Cardiac fibroblast (primary cell): ENCODE measurements around the gene CRYBA4.

Experiments used
- DNase-seq, 2 donors: peaks; one replicate each; pipeline versions ENCODE4 v3.0.0 to v3.0.0-alpha.2; 2010; ENCODE audit warnings: low read depth in 2 of 2
- H3K4me3 ChIP-seq, 2 donors: replicated peaks in 1 of 2; 1 replicate in 1 of 2; 2 replicates in 1 of 2; pipeline ENCODE4 v1.5.1; 2011; ENCODE audit warnings: low read depth in 2 of 2, low read length in 2 of 2, mild to moderate bottlenecking in 2 of 2, moderate library complexity in 1 of 2
- CTCF ChIP-seq: IDR thresholded peaks from one replicate; pipeline ENCODE4 v1.5.1; 2011; ENCODE audit warnings: low read depth, mild to moderate bottlenecking, low read length, inconsistent platforms

The CRYBA4 gene

DNA sequence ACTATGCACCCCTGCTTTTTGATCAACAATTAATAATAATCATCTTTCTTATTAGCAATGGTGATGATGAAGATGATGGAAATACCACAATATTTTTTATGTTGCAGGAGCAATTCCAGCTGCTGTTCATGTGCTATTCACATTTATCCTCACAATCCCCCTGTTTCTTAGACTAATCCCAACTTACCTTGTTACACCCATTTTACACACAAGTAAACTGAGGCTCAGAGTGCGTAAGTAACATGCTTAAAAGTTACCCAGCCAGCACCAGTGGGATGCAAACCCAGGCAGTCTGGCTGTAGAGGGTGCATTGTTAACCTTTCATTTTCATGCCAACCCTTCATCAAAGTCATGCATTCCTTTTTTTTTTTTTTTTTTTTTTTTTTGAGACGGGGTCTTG is 1.6 kb upstream of the CRYBA4 start:
- H3K4me3 ChIP-seq, result no peak overlapping the region
- no peak for TF ChIP-seq CTCF
- no peak for DNase-seq

DNA sequence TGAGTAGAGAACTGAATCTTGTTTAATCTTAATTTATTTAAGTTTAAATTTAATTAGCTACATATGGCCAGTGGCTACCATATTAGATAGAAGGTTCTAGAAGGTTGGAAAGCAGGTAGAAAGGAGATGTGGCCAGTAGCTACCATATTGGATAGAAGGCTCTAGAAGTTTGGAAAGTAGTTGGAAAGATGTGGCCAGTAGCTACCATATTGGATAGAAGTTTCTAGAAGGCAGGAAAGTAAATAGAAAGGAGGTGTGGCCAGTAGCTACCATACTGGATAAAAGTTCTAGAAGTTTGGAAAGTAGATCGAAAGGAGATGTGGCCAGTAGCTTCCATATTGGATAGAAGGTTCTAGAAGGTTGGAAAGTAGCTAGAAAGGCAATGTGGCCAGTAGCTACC is 2.2 kb downstream of the CRYBA4 start:
- no peak for TF ChIP-seq CTCF
- DNase-seq, result no peak
- no peak overlapping the region for H3K4me3 ChIP-seq

DNA sequence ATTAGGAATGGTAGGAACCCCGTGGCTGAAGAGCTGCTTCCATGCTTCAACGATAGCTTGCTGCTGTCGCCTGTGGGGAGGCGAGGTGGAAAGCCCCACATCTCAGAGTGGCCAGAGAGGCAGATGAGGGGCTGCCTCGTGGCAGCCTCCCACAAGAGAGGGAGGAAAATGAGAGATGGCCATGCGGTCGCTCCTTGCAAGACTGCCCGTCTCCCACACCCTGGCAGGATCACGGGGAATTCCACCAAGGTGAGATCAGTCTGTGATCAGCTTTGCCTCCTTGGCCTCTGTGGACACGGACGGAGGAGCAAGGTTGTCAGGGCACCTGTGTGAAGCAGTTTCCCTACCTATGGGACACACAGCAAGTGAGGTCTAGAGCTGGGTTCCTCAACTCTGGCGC is 3.0 kb downstream of the CRYBA4 start:
- no peak for TF ChIP-seq CTCF
- DNase-seq, result no peak
- H3K4me3 ChIP-seq, result no peak overlapping the region

GRCh38 chr22:26629988-26630761 is 8.4 kb downstream of the CRYBA4 start:
- H3K4me3 ChIP-seq, result no peak overlapping the region
- no peak for DNase-seq
- no peak for TF ChIP-seq CTCF

DNA sequence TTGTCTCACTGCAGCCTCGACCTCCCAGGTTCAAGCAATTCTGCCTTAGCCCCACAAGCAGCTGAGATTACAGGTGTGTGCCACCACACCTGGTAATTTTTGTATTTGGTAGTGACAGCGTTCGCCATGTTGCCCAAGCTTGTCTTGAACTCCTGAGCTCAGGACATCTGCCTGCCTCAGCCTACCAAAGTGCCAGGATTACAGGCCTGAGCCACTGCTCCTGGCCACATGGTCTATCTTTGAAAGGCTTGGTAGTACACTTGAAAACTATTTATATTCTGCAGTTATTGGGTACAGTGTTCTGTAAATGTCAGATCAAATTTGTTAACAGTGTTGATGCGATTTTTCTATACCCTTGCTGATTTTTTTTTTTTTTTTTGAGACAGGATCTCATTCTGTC is 9.5 kb downstream of the CRYBA4 start:
- DNase-seq, result no peak
- H3K4me3 ChIP-seq, result no peak overlapping the region
- no peak for TF ChIP-seq CTCF

- peak in 1 of 2 donors; percentile 41 for DNase-seq
- no peak overlapping the region for H3K4me3 ChIP-seq
- TF ChIP-seq CTCF, result no peak
Observed at GRCh38 chr22:26632422-26633155, 10.8 kb downstream of the CRYBA4 start.

- no peak for DNase-seq
- TF ChIP-seq CTCF, result no peak
- H3K4me3 ChIP-seq, result no peak overlapping the region
Observed at GRCh38 chr22:26634189-26634588, 12.4 kb downstream of the CRYBA4 start.
